RPMI7951 (cell line): ENCODE data around the gene LDLRAD3. TPM values are rescaled to one million over a fixed set of nuclear protein-coding genes. Genes with fewer than 3 reads are reported as not detected.
A peak's percentile ranks its signal among the peaks of the same experiment; 100 is the strongest.
"Not testable (repeated sequence)": the region's sequence is repeated elsewhere in the genome, so short reads cannot be mapped to it uniquely, and the experiment has no call there.

Experiments used
- DNase-seq: peaks from one replicate; pipeline ENCODE4 v3.0.0-alpha.2; 2012; ENCODE audit warnings: low read depth
- total RNA-seq: library from RNA; depleted of rRNA; stranded (reverse); fragments of >200 nt; shearing (Covaris generic); gene quantifications from 2 replicates; pipeline ENCODE4 v1.2.3, GENCODE V29; 2014

LDLRAD3 gene
- total RNA-seq, 1 experiment from 2014 or later, result 3.8 TPM

DNA sequence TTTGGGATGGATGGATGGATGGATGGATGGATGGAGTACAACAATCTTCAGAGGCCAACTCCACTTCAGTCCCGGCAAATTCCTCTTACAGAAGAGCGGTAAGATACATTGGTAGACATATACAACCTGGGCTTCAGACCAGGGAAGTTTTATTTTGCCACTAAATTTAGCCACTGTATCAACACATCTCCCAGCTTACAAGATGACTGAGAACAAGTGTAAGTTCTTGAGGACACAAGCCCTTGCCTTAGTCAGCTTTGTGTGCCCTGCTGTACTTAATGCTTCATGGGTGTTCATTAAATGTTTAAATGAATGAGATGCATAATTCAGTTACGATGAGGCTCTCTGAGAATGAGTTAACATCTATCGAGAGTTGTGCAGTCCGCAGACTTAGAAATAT, 217.7 kb downstream of the LDLRAD3 start:
- DNase-seq, result no peak

DNA sequence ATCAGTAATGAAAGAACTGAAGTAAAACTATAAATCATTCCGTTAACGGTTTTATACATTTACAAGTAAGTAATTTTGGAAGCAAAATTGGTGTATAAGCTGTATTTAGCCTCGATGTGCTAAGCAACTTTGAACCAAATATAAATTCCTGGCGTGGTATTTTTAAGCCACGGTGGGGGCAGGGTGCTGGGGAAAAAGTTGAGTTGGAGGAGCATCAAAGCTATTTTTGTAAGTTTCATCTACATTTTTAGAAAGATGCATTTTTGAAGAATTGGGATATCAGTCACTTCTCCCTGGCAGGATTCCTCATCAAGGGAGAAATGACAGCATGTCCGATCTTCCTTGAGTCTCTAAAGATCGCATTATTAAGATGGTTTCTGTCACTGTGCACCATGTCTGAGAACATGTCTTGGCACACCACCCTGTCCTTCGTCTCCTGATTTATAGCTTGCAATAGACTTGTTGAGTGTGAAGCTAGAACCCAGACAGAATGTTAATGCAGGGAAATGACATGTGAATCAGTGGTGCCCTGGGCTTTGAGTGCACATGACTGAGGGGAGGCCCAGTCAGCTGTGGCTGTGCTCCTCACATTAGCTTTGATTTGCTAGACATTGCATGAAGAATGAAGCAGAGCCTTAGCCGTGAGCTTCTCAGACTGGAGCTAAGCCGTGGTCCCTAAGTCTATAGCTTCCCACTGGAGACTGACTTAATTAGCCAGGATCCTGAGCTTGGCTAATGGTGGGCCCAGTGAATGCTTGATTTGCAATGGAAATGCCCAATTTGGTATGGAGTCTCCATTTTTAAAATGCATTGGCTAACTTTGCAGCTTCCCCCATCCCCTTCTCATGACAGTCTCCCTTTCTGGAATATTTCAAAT, 218.4 kb downstream of the LDLRAD3 start:
- DNase-seq, result no peak

DNA sequence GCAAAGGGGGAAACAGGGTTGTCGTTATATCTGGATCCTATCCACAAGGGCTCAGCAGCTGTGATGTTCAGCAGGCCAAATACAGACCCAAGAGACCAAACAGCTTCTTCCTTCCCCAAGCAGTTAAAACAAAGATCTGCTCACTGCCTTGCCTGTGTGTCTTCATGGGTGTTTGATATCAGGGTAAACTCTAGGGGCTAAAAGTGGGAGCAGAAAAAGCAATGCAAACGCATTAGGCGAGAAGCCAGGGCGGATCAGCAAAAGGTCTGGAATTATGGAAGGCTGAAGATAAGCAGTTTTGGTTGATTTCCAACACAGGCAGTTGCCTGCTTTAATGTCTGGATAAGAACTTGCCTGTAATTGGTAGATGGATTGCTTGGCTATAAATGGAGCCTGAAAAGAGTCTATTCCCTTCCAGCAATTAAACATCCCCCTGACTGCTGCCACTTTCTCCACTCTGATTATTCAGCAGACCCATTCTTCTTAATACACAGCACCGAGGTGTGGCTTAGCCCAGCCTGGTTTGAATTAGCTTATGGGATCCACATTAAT, 219.1 kb downstream of the LDLRAD3 start:
- DNase-seq, result no peak

DNA sequence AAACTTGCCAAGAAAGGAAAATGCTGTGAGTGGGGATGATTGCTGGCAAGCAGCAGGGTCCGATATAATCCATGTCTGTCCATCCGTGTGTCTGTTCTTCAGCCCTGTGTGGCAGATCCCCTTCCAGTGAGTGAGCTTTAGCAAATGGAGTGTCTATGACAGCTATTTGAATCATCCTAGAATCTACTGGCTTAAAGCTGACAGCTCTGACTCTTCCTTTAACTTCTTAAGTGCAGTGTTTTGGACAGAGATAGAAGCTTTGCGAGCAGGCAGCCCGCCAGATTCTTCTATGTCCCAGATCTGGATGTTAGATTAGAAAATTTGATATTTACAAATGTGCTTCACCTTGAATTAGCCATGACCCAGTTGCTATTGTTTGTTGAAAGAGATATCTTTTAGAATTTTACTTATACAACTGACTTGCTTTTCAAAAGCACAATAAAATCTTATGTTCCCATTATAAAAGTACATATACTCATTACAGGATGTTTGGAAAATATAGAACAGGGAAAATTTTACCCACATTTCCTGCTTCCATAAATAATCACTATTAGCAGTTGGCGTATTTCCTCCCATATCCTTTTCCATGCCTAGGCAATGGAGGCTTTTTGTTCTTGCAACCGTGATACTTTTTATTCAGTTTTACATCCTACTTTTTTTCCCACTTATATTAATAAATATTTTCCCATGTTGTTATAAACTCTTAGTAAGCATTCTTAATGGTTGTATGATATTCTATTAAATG, 220.8 kb downstream of the LDLRAD3 start:
- DNase-seq, result peak; percentile 28

DNA sequence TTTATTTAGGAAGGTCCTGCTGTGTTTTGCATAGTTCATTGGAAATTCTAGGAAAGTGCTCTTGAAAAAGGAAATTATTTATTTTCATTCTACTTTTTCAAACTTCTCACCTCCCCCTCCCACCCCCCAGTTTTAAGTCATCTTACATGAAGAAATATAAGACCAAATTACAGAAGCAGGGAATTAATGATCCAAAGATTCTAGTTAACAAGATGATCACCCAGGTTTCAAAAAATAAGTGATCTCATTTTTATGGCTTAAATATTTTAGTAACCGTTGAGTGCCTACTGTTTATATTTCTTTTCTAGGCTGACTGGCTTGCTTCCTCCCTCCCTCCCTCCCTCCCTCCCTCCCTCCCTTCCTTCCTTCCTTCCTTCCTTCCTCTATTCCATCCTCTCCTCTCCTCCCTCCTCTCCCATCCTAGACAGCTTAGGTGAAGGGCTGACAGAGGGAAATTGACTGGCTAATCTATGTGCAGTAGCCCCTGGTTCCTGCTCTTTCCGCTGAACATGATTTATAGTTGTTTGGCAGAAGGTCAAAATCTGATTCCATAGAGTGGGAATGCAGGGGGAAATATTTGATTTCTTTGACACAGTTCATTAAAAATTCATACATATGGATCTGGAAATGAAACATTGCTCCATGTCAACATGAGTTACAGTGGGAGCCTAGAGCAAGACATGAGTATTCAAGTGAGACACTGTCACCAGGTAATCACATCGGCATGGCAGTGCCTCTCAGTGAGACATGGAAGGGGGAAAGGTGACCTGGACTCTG, 221.9 kb downstream of the LDLRAD3 start:
- no peak for DNase-seq

DNA sequence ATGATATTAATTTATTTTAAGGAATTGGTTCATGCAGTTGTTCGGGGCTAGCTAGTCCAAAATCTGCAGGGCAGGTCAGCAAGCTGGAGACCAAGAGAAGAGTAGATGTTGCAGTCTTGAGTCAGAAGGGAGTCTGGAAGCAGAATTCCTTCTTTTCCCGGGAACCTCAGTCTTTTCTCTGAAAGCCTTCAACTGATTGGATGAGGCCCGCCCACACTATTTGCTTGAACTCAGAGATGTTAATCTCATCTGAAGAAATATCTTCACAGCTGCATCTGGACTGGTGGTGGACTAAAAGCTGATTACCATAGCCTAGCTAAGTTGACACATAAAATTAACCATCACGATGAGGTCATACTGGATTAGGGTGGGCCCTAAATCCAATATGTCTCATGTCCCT, 223.2 kb downstream of the LDLRAD3 start:
- no peak for DNase-seq

DNA sequence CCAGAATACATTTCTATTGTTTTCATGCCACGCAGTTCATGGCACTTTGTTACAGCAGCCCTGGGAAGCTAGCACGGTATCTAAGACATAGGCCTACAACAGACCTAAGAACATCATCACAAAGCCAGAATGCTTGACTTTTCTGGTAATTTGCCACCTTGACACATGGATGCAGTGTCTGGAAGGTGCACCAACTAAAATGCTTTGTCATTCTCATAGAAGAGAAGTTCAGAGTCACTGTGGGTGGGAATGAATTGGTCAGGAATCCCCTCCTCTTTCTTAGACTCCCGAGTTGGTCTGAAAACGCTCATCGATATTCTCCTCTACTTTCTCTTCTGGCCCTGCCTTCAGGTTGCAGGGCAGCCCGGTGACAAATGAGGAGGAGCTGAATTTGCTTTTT, 223.9 kb downstream of the LDLRAD3 start:
- DNase-seq, result no peak

DNA sequence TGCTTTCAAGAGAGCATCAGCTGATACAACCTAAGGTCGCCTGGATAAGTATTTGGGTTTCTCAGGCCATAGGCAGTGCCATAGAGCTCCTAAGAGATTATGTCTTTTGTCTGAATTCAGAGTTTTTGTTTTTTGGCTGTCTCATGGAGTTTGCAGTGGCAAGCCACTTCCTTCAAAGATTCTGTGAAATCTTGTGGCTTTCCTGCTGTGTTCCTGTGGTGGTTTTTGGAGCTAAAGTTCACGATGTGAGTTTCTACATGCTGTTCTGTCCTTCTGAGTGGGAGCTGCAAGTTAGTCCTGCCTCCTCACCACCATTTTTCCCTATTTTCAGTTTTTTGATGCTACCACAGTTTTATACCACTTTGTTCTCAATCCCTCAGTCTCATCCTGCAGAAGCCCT, 234.0 kb downstream of the LDLRAD3 start:
- no peak for DNase-seq

DNA sequence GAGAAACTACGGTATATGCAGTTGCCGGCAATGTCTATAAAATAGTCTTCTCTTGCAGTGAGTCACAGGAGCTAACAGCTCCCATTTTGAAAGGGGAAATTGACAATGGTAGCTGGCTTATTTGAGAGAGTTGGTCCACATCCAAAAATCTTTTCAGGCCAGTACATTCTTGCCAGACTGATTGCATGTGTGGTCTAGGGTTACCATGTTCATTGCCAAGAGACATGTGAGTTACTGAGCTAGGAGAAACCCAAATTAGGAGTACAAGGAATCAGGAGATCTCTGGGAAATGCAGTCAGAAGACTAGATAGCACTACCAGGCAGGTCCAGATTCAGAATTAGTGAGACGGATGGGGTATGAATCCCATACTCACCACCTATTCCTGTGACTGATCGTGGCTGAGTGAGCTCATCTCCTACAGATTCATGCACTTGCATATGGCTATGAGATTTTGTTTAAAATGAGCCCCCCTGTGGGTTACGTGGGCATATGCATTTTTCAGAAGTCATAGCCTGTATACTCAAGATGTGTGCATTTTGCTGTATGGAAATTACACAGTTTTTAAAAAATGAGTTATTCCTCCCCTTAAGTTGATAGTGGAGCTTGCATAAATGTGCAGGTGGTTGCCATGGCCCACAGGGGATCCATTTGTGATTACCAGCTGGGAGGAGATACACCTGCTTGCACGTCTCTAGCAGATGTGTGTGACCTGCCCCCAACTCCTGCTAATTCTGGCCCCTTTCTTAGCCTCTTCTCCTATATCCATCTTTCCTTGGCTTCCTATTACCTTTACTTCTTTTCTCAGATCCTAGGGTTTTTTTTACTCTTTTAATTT, 242.7 kb downstream of the LDLRAD3 start:
- DNase-seq, result peak; percentile 64

DNA sequence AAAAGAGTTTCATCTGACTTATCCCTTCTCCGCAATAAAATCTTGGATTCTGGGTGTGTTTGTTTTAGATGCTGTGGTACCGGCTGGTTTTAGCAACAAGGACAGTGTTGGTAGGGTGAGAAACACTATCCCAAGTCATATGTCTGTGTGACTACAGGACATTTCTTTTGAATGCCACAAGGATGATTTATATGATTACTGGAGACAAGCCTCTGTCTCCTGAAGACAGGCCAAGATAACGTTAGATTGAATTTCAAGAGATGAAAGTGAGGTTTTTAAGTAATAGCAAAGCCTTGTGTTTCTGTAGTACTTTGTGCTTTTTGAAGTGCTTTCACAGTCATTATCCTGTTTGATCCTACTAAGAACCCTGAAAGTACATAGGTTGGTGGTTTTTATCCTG, 243.8 kb downstream of the LDLRAD3 start:
- DNase-seq, result no peak

DNA sequence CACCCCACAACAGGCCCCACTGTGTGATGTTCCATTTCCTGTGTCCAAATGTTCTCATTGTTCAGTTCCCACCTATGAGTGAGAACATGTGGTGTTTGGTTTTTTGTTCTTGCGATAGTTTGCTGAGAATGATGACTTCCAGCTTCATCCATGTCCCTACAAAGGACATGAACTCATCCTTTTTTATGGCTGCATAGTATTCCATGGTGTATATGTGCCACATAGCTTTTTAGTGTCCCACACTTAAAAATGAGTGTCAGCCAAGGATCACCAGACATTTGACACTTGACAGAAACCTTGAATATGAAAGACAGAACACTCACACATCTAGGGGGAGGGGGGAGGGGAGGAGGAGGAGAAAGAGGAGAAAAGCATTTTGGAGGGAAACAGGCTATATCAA, 245.9 kb downstream of the LDLRAD3 start:
- DNase-seq, result not testable (repeated sequence)

DNA sequence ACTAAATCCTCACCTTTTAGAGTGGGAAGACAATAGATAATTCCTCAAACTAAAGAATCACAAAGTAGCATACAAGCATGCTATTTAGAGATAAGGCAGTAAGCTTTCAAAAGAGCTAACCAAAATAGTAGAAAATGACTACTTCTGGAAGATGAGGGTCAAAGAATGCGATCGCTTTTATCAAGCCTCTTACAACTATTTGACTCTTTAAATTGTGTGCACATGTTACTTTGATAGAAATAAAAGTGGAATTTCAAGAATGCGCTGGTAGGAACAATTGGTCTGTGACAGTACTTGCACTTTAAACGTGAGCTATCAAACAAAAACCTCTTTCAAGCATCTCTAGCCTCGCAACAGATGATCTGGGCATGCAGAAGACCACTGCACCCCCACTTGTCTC, 248.1 kb downstream of the LDLRAD3 start:
- DNase-seq, result no peak

DNA sequence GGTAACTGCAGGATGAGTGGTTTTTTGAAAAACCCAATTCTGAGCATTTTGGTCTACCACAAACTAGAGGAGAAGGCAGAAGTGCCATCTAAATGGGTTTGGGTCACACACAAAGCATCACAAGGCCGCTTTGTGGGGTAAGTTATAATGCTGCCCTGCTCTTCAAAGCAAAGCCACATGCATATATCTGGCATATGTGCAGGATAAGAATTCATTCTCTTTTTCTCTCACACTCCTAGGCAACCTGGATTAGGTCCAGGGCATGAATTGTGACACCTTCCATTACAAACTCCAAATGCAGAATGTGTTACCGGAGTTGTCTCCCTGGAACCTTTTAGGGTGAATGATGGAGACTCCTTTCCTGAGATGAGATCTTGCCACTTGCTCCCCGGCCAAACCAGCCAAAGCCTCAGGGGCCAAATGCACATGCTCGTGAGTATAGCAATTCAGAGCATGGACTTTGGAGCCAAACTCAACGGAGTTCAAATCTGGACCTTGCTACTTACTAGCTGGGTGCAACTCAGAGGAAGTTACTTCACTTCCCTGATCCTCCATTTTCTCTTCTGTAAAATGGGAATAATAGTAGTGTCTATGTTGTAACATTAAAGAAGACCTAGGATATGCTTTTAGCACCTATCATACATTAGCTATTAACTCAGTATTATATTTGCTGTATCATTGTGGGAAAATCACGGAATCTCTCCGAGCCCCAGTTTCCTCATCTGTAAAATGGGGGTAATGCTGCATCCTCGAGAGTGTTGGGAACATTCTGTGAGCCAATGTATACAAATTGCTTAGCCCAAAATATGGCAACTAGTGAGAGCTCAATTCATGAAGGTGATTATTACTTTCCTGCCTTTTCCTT, 248.8 kb downstream of the LDLRAD3 start:
- no peak for DNase-seq

DNA sequence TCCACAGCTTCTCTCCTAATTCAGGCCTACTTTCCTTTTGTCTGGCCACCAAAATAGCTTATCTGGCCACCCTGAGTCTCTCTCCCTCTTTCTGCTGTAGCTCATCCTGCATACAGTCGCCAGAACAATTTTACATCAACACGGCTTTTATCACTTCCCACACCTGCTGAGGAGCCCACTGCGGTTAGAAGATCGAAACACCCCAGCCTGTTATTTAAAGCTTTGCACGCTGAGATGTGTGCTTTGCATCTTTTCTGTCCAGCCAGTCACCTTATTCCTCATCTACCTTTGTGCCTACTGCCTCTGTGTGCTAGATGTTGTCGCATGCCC, 249.4 kb downstream of the LDLRAD3 start:
- DNase-seq, result no peak

DNA sequence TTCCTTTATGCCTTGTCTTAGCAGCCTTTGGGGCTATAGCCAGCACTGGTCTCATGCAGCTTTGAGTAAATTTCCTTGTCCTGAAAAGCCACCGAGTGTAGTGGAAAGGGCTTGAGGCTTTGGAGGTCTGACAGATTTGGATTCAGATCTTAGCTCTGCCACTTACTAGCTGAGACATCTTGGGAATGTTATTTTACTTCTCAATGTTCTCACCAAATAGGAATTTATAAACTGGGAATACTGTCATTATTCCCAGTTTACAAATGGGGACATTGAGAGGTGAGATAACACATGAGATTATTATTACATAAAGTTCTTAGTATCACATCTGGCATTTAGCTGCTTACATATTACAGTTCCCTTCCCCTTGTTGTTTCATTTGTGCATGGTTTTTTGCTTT, 249.9 kb downstream of the LDLRAD3 start:
- DNase-seq, result no peak

DNA sequence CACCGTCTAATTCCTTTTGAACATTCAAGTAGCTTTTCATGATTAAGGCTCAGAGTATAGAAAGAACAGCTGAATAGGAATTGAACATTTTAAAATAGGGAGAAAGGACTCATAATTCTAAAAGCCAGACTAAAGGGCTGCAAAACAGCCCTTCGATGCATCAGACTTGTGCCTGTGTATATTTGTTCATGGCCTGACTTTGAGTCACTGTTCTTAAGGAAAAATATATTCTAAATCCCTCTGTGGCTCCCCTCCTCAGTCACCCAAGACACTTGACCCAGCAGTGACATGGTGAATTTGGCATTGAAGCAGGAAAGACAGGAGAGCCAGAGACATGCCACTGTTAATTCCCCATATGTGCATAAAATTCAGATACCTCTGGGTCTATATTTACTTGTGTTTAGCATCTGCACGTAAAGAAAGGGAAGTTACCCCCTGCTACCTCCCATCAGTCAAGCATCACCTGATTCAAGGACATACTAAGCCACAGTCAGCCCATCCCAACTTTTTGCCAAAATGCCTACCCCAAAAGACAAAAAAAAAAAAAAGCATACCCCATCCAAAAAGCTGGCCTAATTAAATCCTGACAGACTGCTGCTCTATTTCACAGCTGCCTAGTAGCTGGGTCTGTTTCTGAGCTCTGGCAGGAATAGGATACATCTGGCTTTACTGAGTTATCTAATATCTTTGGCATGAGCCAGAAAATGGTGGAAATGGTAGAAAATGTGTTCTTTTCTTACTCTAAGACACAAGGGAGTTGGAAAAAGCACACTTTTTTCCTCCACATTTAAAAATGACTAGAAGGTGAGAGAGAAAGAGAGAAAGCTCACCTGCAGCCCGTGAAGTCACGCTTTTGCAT, 251.9 kb downstream of the LDLRAD3 start:
- DNase-seq, result no peak

DNA sequence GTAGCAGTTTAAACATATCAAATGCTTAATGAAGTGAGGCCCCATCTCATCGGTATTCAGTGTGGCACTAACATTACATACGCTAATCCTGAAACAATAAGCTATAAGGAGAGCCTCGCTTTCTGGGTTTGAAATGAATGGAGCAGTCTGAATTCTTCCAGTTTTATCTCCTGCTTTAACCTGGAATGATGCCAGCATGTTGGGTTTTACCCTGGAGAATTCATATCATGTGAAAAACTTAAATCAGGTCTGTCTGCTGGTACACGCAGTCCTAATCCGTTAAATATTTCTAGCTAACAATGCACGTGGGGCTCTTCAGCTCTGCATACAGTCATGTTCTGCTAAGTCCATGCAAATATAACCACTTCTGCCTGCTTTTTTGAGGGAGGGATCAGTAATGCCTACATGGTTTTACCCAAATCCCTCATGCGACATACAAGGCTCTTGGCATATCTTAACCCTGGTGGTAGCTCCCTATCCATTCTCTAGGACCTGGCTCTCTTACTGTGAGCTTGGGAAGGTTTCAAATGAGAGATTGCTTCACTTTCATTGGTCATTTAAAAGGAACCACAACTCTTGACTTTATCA, 252.6 kb downstream of the LDLRAD3 start:
- no peak for DNase-seq

DNA sequence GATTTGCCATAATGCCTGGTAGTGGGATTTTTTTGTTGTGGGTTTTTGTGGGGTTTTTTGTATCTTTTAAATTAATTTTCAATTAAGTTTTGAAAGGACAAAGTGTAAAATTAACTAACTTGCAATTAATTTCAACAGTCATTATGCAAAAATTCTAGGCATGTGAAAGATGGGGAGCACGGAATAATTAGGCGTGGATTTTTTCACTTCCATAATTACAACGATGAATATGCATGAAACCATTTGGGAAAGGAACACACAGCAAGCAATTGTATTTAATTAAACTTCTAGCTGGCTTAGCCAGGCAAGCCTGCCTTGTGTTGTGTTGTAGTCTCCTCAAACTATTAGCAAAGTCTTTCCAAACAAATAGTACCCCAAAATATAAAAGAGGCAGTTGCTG, 257.5 kb downstream of the LDLRAD3 start:
- no peak for DNase-seq

DNA sequence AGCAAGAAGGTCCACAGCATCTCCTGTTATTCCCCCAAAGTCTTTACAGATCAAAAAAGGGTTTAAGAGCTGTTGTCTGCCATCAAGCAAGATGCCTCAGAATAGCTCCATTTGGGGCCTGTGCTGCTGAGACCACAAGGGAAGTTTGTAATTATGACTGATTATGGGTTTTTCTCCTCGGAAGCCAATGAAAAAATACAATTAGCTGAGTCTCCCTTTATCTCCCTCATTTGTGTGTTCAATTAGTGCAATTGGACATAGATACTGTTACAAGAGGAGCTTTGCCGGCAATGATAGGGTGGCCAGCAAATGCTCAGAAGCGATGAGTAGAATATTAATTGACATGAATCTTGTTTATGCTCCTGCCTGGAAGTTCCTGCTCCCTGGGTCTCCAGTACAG, 261.7 kb downstream of the LDLRAD3 start:
- DNase-seq, result no peak
